ENCODE results near the gene MICA. TPM values are rescaled to one million over a fixed set of nuclear protein-coding genes. Genes with fewer than 3 reads are reported as not detected.

Gene MICA
- total RNA-seq, 2 donors from 2014 or later: 12.5 to 13.7 TPM

- Mint-ChIP-seq H3K9me3 (peaks cover 30% of the 10 kb centered on the region), H3K4me3 (no peak overlapping the region), H3K27ac (no peak overlapping the region), H3K36me3 (ENCODE audit: low read depth) (no peaks in the 10 kb centered on the region), H3K4me1 (no peaks in the 10 kb centered on the region), H3K27me3 (ENCODE audit: insufficient read depth) (peaks cover 33% of the 10 kb centered on the region)
- no peak for DNase-seq
- TF ChIP-seq, protein P1, sequence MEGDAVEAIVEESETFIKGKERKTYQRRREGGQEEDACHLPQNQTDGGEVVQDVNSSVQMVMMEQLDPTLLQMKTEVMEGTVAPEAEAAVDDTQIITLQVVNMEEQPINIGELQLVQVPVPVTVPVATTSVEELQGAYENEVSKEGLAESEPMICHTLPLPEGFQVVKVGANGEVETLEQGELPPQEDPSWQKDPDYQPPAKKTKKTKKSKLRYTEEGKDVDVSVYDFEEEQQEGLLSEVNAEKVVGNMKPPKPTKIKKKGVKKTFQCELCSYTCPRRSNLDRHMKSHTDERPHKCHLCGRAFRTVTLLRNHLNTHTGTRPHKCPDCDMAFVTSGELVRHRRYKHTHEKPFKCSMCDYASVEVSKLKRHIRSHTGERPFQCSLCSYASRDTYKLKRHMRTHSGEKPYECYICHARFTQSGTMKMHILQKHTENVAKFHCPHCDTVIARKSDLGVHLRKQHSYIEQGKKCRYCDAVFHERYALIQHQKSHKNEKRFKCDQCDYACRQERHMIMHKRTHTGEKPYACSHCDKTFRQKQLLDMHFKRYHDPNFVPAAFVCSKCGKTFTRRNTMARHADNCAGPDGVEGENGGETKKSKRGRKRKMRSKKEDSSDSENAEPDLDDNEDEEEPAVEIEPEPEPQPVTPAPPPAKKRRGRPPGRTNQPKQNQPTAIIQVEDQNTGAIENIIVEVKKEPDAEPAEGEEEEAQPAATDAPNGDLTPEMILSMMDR (conservative IDR thresholded peaks at IDR 0.05): no peak
- Histone ChIP-seq H3K27me3 (ENCODE audit: control insufficient read depth, insufficient read depth, low read length, poor library complexity, severe bottlenecking) (peaks cover 16% of the 10 kb centered on the region), H3K4me1 (ENCODE audit: control insufficient read depth, insufficient read depth, low read length) (no peaks in the 10 kb centered on the region), H3K36me3 (ENCODE audit: control insufficient read depth, insufficient read depth, low read length) (no peaks in the 10 kb centered on the region), H3K9ac (ENCODE audit: extremely low read depth, low read length, poor library complexity, severe bottlenecking) (no peak overlapping the region), H3K27ac (ENCODE audit: low read depth, low read length) (no peak overlapping the region), H3K9me3 (ENCODE audit: control insufficient read depth, low read length) (peaks cover 28% of the 10 kb centered on the region), H3K4me3 (ENCODE audit: low read length) (no peak overlapping the region)
- 89 to 100% methylated on average over 1 to 2 of the region's 2 CpGs for WGBS, 2 experiments (ENCODE audit: insufficient coverage in 1 of 2, insufficient read length in 1 of 2)
Measured at GRCh38 chr6:31438222-31438621, 34.8 kb downstream of the MICA start.

DNA sequence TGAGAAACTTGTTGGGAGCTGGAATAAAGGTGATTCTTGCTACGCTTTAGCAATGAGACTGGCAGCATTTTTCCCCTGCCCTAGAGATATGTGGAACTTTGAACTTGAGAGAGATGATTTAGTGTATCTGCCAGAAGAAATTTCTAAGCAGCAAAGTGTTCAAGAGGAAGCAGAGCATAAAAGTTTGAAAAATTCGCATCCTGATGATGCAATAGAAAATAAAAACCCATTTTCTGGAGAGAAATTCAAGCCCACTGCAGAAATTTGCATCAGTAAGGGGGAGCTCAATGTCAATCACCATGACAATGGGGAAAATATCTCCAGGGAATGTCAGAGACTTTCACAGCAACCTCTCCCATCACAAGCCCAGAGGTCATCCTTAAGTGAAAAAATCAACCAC, 35.3 kb downstream of the MICA start:
- H3K9ac ChIP-seq (ENCODE audit: extremely low read depth, low read length, poor library complexity, severe bottlenecking): no peak overlapping the region
- H3K27me3 Mint-ChIP-seq (ENCODE audit: insufficient read depth): peaks cover 30% of the 10 kb centered on the region
- H3K4me1 ChIP-seq (ENCODE audit: control insufficient read depth, insufficient read depth, low read length): no peaks in the 10 kb centered on the region
- TF ChIP-seq, protein P1 (conservative IDR thresholded peaks at IDR 0.05): no peak
- no peaks in the 10 kb centered on the region for H3K36me3 Mint-ChIP-seq (ENCODE audit: low read depth)
- peaks cover 30% of the 10 kb centered on the region for H3K9me3 Mint-ChIP-seq
- H3K4me3 ChIP-seq (ENCODE audit: low read length): no peak overlapping the region
- H3K4me1 Mint-ChIP-seq: no peaks in the 10 kb centered on the region
- H3K27me3 ChIP-seq (ENCODE audit: control insufficient read depth, insufficient read depth, low read length, poor library complexity, severe bottlenecking): peaks cover 16% of the 10 kb centered on the region
- 90 to 94% methylated on average over 2 of the region's 2 CpGs for WGBS, 2 experiments (ENCODE audit: insufficient coverage in 1 of 2, insufficient read length in 1 of 2)
- H3K36me3 ChIP-seq (ENCODE audit: control insufficient read depth, insufficient read depth, low read length): no peaks in the 10 kb centered on the region
- H3K27ac Mint-ChIP-seq: no peak overlapping the region
- no peak for DNase-seq
- no peak overlapping the region for H3K4me3 Mint-ChIP-seq
- H3K27ac ChIP-seq (ENCODE audit: low read depth, low read length): no peak overlapping the region
- peaks cover 28% of the 10 kb centered on the region for H3K9me3 ChIP-seq (ENCODE audit: control insufficient read depth, low read length)

DNA sequence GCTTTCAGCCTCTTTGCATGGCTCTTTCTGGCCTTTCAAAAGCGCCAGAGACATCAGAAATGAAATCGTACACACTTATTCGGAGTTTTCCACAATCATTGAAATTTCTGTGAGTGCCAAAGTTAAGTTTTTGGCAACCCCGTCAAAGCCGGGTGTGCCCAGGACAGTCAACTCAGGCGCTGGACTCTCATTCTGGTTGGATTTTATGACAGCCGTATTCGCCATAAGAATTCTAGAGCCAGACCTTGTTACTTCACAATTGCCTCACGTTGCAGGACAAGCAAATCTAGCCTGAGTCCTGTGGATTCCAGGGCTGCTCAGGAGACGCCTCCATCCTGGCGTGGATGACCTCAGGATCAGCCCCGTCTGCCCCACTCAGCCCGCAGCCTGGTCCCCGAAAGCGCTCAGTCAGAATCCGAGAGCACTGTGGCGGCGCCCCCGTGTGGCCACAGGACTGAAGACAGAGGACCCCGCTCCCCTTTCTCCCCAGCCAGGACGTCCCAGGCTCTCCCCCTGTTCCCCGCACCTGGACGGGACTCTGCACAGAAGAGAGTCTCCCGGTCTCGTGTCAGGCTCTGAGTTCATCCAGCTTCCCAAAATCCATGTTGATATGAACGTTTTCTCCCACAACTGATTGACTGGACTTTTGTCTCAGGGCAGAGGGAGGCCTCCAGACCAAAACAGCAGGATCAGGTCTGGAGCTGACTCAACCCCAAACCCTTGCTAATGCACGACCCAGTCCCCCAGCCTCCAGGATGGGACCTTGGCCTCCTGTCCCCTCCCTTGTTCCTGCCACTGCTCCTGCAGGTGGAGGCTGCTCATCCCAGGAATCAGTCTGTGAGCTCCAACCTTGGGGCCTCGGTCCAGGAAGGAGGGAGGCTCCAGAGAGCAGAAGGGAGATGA, 38.2 kb downstream of the MICA start:
- peaks cover 28% of the 10 kb centered on the region for H3K9me3 ChIP-seq (ENCODE audit: control insufficient read depth, low read length)
- peaks cover 24% of the 10 kb centered on the region for H3K27me3 ChIP-seq (ENCODE audit: control insufficient read depth, insufficient read depth, low read length, poor library complexity, severe bottlenecking)
- TF ChIP-seq, protein P1 (conservative IDR thresholded peaks at IDR 0.05): peak; percentile 89
- H3K9ac ChIP-seq (ENCODE audit: extremely low read depth, low read length, poor library complexity, severe bottlenecking): no peak overlapping the region
- H3K9me3 Mint-ChIP-seq: peaks cover 28% of the 10 kb centered on the region
- no peaks in the 10 kb centered on the region for H3K4me1 Mint-ChIP-seq
- no peaks in the 10 kb centered on the region for H3K36me3 Mint-ChIP-seq (ENCODE audit: low read depth)
- WGBS, 2 experiments (ENCODE audit: insufficient coverage in 1 of 2, insufficient read length in 1 of 2): 39 to 51% methylated on average over 17 to 28 of the region's 28 CpGs
- no peak overlapping the region for H3K4me3 Mint-ChIP-seq
- H3K4me3 ChIP-seq (ENCODE audit: low read length): no peak overlapping the region
- no peak overlapping the region for H3K27ac ChIP-seq (ENCODE audit: low read depth, low read length)
- peaks cover 37% of the 10 kb centered on the region for H3K27me3 Mint-ChIP-seq (ENCODE audit: insufficient read depth)
- DNase-seq: peak; percentile 94
- H3K4me1 ChIP-seq (ENCODE audit: control insufficient read depth, insufficient read depth, low read length): no peaks in the 10 kb centered on the region
- no peaks in the 10 kb centered on the region for H3K36me3 ChIP-seq (ENCODE audit: control insufficient read depth, insufficient read depth, low read length)
- H3K27ac Mint-ChIP-seq: no peak overlapping the region

All from endodermal cell (in vitro differentiated cells).